ENCODE results near the gene PSMB9. TPM values are rescaled to one million over a fixed set of nuclear protein-coding genes. Genes with fewer than 3 reads are reported as not detected.
"Not testable (repeated sequence)": the region's sequence is repeated elsewhere in the genome, so short reads cannot be mapped to it uniquely, and the experiment has no call there.

The PSMB9 gene
- 1 to 10 TPM; 5.7 to 7.4 (median 6.0) TPM for polyA plus RNA-seq (ENCODE audit: insufficient read length in 4 of 4)

DNA sequence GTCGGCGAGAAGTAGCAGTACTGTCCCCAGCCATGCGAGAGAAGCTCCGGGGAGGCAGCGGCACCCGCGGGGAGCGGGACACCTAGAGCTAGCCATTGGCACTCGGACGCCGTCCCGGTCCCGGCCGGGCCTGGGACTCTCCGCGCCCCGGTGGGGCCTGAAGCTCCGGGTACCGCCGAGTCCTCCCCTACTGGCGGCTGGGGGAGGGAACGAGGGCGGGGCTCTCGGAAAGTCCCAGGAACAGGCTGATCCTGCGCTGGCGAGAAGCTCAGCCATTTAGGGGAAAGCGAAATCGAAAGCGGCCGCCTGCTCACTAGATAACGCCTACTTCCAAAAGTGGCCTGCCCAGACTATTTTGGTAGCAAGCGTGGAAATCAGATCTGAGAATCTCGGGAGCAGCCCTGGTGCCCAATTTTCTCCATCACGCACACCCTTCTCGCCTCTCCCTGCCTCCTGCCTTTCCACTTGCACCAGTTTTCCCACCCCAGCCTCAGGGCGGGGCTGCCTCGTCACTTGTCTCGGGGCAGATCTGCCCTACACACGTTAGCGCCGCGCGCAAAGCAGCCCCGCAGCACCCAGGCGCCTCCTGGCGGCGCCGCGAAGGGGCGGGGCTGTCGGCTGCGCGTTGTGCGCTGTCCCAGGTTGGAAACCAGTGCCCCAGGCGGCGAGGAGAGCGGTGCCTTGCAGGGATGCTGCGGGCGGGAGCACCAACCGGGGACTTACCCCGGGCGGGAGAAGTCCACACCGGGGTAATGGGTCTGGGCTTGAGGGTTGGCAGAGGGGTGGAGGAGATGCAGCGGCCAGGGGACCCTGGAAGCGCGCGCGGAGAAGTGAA is at the start of gene PSMB9, which contains the start of gene TAP1:
TSS of gene PSMB9 (plus strand) at position 652 of the 835 bp plus-strand sequence. CDS start at position 690, 38 bp downstream.
TSS of gene TAP1 (minus strand) at position 164 of the 835 bp plus-strand sequence. CDS start at position 96, 68 bp downstream.
- peak in 3 of 4 donors; percentile 83 to 86 (median 85) for DNase-seq (ENCODE audit: low read depth in 4 of 4, low spot score in 3 of 4)

DNA sequence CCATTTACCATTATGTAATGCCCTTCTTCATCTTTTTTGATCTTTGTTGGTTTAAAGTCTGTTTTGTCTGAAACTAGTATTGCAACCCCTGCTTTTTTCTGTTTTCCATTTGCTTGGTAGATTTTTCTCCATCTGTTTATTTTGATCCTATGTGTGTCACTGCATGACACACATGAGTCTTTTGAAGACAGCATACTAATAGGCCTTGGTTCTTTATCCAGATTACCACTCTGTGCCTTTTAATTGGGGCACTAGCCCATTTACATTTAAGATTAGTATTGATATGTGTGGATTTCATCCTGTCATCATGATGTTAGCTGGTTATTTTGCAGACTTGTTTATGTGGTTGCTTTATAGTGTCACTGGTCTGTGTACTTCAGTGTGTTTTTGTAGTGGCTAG is 48.6 kb upstream of the PSMB9 start:
- DNase-seq (ENCODE audit: low read depth in 4 of 4, low spot score in 3 of 4) = not testable (repeated sequence)

DNA sequence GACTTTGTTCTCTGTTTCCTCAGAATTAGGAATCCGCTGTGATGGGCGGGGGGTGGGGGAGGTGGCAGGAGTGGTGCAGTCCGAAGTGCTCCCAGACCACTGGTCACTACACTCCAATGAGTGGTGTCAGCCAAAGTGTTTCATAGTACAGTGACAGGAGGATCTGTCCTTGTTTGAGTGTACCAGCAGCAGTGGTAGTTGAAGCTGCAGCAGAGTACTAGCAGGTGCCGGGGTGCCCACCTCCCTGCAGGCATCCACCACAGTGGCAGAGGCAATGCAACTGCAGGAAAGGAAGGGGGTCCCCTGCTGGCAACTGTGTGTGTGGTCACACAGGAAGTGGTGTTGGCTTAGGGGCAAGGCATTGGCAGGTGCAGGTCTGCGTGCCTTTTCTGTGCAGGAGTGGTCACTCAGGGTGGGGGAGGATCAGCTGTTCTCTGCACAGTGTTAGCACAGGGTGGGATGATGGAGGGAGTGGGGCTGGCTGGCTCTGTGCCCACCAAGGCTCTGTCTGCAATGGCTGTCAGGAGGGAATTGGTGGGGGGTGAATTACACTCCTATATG is 46.9 kb upstream of the PSMB9 start:
- no peak for DNase-seq (ENCODE audit: low read depth in 4 of 4, low spot score in 3 of 4)

DNA sequence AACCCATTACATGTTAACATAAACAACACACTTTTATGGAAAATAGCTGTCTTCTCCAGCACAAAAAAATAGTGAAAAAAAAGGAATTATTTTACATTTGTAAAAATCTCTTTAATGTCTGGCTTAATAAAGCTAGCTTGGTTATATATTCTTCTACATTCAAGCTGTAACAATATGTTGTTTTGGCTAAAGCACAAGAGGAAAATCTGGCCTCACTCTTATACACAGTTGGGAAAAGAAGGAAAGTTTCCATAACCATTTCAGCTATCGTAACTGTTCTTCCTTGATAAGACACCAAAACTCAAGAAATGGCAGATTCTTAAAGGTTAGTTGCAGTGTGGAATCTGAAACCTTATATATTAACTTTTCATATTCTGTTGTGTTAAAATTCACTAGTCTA is 44.8 kb upstream of the PSMB9 start:
- no peak for DNase-seq (ENCODE audit: low read depth in 4 of 4, low spot score in 3 of 4)

DNA sequence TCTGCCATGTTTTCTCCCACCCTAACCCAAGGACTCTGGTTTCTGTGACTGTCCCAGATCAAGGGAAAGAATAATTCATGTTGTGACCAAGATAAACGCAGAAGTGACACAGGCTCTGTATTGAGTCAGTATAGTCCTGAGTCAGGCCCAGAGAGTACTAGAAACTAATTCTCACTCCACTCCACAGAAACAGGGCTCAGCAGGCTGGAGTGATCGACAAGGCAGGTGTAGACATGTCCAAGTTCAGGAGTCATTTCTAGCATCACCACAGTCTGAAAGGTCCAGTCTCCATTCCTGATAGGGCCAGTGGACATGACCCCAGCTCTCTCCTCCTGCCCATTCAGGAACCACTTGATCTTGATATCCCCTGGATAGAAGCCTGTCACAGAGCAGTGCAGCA is 39.8 kb upstream of the PSMB9 start:
- no peak for DNase-seq (ENCODE audit: low read depth in 4 of 4, low spot score in 3 of 4)

DNA sequence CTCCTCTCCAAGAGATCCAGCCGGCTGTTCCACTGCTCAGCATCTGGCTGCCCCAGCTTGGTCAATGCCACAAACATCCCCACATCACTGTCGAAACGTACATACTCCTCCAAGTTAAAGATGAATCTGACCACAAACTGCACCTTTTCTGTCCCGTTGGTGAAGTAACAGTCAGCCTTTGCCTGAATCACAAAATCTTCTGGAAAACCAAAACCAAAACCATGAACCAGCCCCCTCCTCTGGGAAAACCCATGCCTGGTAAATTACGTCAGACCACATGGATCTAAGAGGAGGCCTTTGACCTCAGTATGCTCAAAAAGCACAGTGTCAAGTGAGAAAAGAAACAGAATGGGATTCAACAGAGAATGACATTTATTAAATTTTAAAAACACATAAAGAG is 38.9 kb upstream of the PSMB9 start:
- no peak for DNase-seq (ENCODE audit: low read depth in 4 of 4, low spot score in 3 of 4)

DNA sequence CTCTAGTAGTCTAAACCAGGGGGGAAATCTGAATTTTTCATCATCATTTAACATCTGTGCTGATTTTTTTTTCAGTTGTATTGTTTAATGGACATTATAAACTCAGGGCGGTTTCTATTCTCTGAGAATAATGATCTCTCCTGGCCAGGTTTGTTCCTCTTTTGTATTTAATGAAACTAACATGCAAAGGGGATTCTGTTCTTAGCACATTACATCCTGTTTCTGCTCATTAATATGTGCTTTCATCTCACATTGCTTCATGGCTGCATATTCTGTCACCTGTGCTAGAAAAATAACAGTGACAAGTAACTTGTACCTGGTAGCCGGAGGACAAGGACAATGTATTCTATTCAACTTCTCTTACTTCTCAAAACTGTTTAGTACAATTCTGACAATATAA is 38.0 kb upstream of the PSMB9 start:
- DNase-seq (ENCODE audit: low read depth in 4 of 4, low spot score in 3 of 4) = no peak

DNA sequence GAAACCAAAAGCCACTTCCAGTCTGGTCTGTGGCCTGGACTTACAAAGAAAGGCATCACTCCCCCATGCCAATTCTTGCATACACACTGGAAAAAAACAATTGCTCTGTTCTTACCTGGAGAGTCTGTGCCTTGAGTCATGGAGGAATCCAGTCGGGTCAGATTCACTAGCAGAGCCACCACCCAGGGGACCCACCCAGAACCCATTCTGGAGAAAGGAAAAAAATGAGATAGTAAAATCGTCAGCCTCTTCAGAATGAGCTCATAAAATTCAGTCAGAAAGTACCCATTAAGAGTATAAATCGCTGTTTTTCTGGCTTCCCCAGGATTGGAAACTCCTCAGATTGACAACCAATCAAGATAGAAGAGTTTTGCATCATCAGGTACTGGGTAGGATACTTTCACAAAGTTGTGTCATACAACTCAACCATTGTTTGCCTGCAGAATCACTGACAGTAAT is 37.2 kb upstream of the PSMB9 start, which contains the start of gene HLA-DOB:
TSS of gene HLA-DOB (minus strand) at position 257 of the 459 bp plus-strand sequence. CDS start at position 206, 51 bp downstream.
- DNase-seq (ENCODE audit: low read depth in 4 of 4, low spot score in 3 of 4) = no peak

DNA sequence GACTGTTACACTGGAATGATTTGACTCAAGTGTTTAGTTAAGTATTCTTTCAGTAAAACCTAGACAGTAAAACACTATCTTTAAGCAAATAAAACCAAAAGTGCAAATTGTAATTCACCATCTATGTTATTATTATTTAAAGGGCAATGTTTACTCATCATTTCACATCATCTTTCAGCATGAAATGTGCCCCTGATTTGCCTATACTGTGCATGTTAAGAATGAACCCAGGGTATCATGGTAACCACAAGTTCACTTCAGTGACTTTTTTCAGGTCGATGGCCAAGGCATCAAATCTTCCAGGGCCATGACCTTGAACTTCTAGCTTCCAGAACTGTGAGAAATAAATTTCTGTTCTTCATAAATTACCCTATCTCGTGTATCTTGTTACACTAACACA is 35.1 kb upstream of the PSMB9 start:
- no peak for DNase-seq (ENCODE audit: low read depth in 4 of 4, low spot score in 3 of 4)

DNA sequence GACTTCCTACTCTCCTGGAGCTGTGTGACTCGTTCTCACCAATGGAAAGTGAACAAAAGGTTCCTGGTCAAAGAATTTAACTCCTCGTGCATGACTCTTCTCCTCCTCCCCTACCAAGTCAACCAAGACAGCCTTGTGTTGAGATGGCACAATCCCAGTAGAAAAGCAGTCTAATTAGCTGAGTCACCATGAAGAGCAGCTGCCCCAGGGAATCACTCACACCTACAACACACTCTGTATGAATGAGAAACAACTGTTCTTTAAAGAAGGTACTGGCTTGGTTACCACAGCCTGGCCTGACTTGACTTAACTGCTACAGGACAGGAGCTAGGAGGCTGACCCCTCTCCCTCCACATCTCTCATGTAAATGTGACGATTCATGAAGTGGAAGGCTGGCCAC is 34.3 kb upstream of the PSMB9 start:
- no peak for DNase-seq (ENCODE audit: low read depth in 4 of 4, low spot score in 3 of 4)

DNA sequence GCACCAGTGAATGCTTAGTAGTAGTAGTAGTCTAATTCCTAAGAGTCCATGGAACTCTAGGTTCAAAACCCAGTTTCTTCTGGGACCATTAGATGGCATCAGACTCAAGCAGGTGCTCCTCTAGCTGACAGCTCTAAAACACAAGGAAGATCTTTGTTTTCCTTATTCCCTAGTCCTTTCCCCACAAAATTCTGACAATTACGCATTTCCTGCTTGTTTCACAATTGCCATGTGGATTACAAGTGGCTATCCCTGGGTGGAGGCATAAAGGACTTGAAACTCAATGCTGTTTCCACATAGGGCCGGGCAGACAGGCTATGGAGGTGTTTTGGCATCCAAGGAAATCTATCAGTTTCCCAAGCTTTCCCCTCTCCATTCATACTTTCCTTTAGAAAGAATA is 28.0 kb upstream of the PSMB9 start:
- DNase-seq (ENCODE audit: low read depth in 4 of 4, low spot score in 3 of 4) = peak in 1 of 4 donors; percentile 10

DNA sequence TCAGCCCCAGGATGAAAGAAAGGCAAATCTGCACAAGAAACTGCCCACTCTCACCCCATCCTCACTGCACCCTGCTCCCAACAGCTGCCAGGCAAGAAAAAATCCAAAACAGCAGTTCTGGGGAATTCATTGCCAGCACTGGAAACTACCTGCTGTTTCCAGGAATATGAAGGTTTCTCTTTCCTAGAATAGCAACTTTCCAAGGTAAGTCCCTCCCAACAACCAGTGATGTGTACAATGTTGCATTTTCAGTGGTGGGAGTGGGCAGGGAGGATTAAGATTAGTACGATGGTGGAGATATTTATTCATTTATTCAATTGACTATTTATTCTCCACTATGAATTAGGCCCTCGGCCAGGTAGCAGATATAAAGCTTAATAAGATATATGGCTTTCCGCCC is 27.0 kb upstream of the PSMB9 start:
- DNase-seq (ENCODE audit: low read depth in 4 of 4, low spot score in 3 of 4) = no peak

DNA sequence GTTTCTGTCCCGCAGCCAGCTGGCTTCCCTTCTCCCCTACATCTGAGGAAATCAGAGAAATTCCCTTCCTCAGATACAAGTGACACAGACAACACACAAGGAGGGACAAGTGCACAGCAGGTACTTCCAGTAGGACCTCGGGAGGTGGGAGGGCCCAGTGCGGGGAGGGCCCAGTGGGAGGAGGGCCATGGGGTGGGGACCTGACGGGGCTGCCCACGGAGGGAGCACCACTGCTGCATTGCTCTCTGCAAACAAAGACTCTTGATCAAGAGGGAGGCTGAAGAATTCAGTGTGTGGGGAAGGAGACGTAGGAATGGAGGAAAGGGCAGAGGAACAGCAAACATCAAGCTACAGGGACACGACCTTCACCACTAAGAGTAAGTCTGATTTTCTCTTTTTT is 24.5 kb upstream of the PSMB9 start:
- no peak for DNase-seq (ENCODE audit: low read depth in 4 of 4, low spot score in 3 of 4)

DNA sequence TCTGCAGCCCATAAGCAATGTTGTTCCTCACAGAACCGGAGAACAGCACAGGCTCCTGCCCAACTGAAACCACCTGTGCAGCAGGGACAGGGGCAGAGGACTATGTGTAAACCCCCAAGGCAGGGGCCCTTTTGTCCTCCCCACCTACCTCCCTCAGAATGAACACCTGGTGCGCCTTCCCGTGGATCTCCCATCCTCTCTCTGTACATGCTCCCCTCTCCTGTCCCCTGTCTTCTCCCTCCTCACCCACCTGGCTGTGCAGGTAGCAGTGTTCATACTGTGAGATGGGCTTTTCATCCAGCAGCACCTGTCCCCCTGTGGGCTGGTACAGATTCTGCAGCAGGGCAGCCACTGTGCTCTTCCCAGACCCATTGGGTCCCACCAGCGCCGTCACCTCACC is 24.0 kb upstream of the PSMB9 start:
- no peak for DNase-seq (ENCODE audit: low read depth in 4 of 4, low spot score in 3 of 4)

DNA sequence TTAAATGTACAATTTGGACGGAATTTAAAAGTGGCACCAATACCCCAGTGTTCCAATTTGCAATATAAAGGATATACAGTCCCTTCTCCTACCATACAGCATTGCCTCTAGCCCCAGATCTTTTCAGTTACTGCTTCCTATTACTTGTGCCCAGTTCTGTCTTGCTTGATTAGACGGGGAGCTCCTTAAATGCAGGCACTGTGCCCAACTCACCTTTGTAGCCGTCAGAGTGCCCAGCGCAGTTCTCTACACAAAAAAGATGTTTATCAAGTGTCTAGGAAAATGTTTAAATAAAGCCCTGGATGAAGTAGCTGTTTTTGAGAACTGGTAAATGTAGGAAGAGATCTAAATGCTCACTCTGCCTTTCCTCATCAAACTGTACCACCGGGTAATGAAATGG is 23.1 kb upstream of the PSMB9 start:
- DNase-seq (ENCODE audit: low read depth in 4 of 4, low spot score in 3 of 4) = no peak

DNA sequence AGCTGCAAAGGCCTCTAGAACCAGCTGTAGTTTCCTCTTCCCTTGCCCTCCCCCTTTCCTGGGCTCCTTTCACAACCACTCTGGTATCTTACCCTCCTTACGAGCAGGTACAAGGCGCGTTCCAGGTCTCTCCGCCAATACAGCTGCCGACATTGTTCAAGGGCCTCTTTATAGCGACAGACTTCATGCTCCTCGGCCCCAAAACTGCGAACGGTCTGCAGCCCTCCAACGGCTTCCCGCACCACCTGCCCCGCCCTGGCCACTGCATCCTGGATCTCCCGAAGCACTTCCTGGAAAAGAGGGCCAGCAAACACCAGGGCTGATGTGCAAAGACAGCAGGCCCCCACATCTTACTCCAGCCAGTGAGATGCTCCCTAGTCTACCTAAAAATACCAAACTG is 21.5 kb upstream of the PSMB9 start:
- DNase-seq (ENCODE audit: low read depth in 4 of 4, low spot score in 3 of 4) = no peak

DNA sequence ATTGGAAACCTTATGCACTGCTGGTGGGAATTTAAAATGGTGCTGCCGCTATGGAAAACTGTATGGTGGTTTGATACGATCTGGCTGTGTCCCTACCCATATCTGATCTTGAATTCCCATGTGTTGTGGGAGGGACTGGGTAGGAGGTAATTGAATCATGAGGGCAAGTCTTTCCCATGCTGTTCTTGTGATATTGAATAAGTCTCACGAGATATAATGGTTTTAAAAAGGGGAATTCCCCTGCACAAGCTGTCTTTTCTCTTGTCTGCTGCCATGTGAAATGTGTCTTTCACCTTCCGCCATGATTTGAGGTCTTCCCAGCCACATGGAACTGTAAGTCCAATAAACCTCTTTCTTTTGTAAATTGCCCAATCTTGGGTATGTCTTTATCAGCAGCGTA is 20.3 kb upstream of the PSMB9 start:
- DNase-seq (ENCODE audit: low read depth in 4 of 4, low spot score in 3 of 4) = no peak

DNA sequence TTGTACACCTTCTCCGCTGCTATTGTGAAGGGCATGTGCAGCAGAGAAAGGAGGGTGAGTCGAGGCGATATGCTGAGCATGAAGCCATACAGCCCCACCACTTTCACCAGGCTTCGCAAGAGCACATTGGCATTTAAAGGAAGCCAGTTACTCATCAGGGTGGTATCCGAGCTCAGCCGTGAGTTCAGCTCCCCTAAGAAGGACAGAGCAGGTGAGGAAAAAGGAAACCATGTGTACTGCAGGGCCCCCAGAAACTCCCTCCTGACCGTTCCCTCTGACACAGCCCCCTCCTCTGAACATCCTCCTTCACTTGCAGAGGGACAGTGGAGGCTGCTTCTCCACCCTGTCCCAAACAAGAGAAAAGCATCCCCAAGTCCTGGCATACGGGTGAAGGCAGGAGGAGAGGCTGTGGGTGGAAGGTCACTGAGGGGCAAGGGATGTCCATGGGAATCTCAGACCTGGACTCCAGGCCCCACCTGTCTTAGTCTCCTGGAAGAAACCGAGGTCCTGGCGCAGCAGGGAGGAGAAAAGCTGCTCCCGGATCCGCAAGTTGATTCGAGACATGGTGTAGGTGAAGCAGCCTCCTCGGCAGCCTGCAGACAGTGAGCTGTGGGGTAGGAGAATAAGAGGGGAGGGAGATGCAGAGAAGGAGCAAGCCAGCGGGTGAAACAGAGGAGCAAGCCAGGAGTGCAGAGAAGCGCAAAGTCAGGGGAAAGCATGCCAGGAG is 18.7 kb upstream of the PSMB9 start:
- no peak for DNase-seq (ENCODE audit: low read depth in 4 of 4, low spot score in 3 of 4)

DNA sequence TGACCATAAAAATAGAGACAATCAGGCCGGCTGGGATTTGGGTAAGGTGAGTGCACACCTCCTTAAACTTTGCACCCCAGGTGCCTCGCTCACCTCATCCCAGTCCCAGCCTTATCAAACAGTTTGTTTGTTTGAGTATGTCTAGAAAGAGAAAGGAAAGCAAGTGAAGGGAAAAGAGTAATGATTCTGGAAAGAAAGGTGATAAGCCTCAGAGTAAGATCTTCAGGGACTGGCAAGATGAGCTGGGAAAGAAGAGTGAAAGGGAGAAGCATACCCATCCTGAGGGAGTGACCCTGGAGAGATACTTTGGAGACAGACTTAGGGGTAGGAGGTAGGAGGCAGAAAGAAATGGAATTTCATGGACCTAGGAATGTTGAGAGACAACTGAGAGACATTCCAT is 17.1 kb upstream of the PSMB9 start:
- DNase-seq (ENCODE audit: low read depth in 4 of 4, low spot score in 3 of 4) = no peak

DNA sequence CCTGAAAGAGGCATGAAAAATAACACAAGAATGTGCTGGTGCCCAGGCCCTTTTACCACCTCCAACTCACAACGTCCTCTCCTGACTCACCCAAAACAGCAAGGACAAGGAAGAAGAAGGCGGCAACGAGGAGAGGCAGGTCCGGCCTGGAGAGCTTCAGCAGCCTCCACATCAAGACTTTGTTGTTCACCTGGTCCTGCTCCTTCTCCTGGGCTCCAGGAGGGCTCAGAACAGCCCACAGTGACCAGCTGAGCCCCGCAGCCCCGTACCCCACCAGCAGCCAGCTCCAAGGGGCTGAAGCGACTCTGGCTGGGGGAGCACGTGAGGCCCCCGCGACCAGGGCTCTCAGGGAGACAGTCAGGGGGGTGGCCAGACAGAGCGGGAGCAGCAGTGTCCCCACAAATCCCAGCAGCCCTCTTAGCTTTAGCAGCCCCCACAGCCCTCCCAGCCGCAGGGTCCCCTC is 16.3 kb upstream of the PSMB9 start:
- no peak for DNase-seq (ENCODE audit: low read depth in 4 of 4, low spot score in 3 of 4)

Measured in right renal pelvis (tissue), 4 donors.